Trophoblast cell (in vitro differentiated cells and primary cell): Measurements from ENCODE around the gene SLC25A19.

Experiments
- DNase-seq, 2 donors: peaks; one replicate each; pipeline ENCODE4 v3.0.0-alpha.2; 2016
- H2AFZ ChIP-seq: 2 replicates; pipeline ENCODE4 v1.6.1; 2013; ENCODE audit warnings: low read length, moderate library complexity, mild to moderate bottlenecking; ENCODE audit not compliant: insufficient read depth, poor library complexity
- H2AK5ac ChIP-seq: 2 replicates; pipeline ENCODE4 v1.6.1; 2013; ENCODE audit warnings: mild to moderate bottlenecking, low read length
- H2BK120ac ChIP-seq: 2 replicates; pipeline ENCODE4 v1.6.1; 2013; ENCODE audit warnings: low read length, mild to moderate bottlenecking, moderate library complexity; ENCODE audit not compliant: insufficient read depth, poor library complexity
- H2BK12ac ChIP-seq: 2 replicates; pipeline ENCODE4 v1.6.1; 2013; ENCODE audit warnings: mild to moderate bottlenecking, low read length, moderate library complexity
- H2BK5ac ChIP-seq: 2 replicates; pipeline ENCODE4 v1.6.1; 2013; ENCODE audit warnings: low read length, low read depth, moderate library complexity, mild to moderate bottlenecking; ENCODE audit not compliant: poor library complexity
- H3K14ac ChIP-seq: 2 replicates; pipeline ENCODE4 v1.6.1; 2013; ENCODE audit warnings: mild to moderate bottlenecking, low read length
- H3K18ac ChIP-seq: 2 replicates; pipeline ENCODE4 v1.6.1; 2013; ENCODE audit warnings: mild to moderate bottlenecking, low read length
- H3K23ac ChIP-seq: 2 replicates; pipeline ENCODE4 v1.6.1; 2013; ENCODE audit warnings: low read length
- H3K27ac ChIP-seq: 2 replicates; pipeline ENCODE4 v1.5.1; 2013; ENCODE audit warnings: low read depth, mild to moderate bottlenecking, inconsistent platforms, low read length, moderate library complexity
- H3K27me3 ChIP-seq: 2 replicates; pipeline ENCODE4 v1.6.1; 2013; ENCODE audit warnings: inconsistent platforms, mild to moderate bottlenecking, low read length, moderate library complexity; ENCODE audit not compliant: insufficient read depth
- H3K36me3 ChIP-seq, 2 experiments: 1 replicate in 1 of 2; 2 replicates in 1 of 2; pipeline ENCODE4 v1.6.1; 2013; ENCODE audit warnings: low read length in 2 of 2, mild to moderate bottlenecking in 2 of 2, moderate library complexity in 1 of 2; ENCODE audit not compliant: insufficient read depth in 2 of 2, control insufficient read depth in 1 of 2
- H3K4ac ChIP-seq: 2 replicates; pipeline ENCODE4 v1.6.1; 2013; ENCODE audit warnings: low read depth, mild to moderate bottlenecking, low read length, moderate library complexity
- H3K4me1 ChIP-seq, 2 experiments: 1 replicate in 1 of 2; 2 replicates in 1 of 2; pipeline ENCODE4 v1.6.1; 2013; ENCODE audit warnings: low read length in 2 of 2, mild to moderate bottlenecking in 2 of 2, moderate library complexity in 1 of 2; ENCODE audit not compliant: insufficient read depth in 2 of 2, control insufficient read depth in 1 of 2
- H3K4me2 ChIP-seq: 2 replicates; pipeline ENCODE4 v1.6.1; 2013; ENCODE audit warnings: inconsistent platforms, mild to moderate bottlenecking, low read length, moderate library complexity
- H3K4me3 ChIP-seq: 2 replicates; pipeline ENCODE4 v1.5.1; 2013; ENCODE audit warnings: mild to moderate bottlenecking, low read depth, low read length, inconsistent platforms
- H3K79me1 ChIP-seq: one replicate; pipeline ENCODE4 v1.6.1; 2013; ENCODE audit warnings: low read length
- H3K79me2 ChIP-seq: 2 replicates; pipeline ENCODE4 v1.6.1; 2013; ENCODE audit warnings: low read length, mild to moderate bottlenecking; ENCODE audit not compliant: control insufficient read depth, insufficient read depth, poor library complexity
- H3K9ac ChIP-seq: 2 replicates; pipeline ENCODE4 v1.6.1; 2013; ENCODE audit warnings: mild to moderate bottlenecking, low read length
- H3K9me3 ChIP-seq: 2 replicates; pipeline ENCODE4 v1.6.1; 2013; ENCODE audit warnings: low read depth, mild to moderate bottlenecking, control low read depth, inconsistent platforms, low read length; ENCODE audit not compliant: insufficient read depth
- H4K12ac ChIP-seq: 2 replicates; pipeline ENCODE4 v1.6.1; 2013; ENCODE audit warnings: low read depth, mild to moderate bottlenecking, low read length, moderate library complexity
- H4K8ac ChIP-seq: 2 replicates; pipeline ENCODE4 v1.6.1; 2013; ENCODE audit warnings: low read depth, mild to moderate bottlenecking, low read length, moderate library complexity
- H4K91ac ChIP-seq: one replicate; pipeline ENCODE4 v1.6.1; 2013; ENCODE audit warnings: low read depth, mild to moderate bottlenecking, low read length, moderate library complexity
- WGBS: extraction: QIAGEN DNeasy Blood & Tissue Kit; methylation state at CpG from one replicate; pipeline ENCODE4 v1.1.7; 2013; ENCODE audit warnings: missing lambda C conversion rate; ENCODE audit not compliant: insufficient read length, insufficient coverage; ENCODE audit errors: extremely low coverage; 5-methylcytosine and 5-hydroxymethylcytosine counted together

SLC25A19 gene

GRCh38 chr17:75289832-75290337 lies 652 bp upstream of the SLC25A19 start:
- H3K79me1 ChIP-seq, result peaks cover 5% of the 10 kb centered on the region
- no peak overlapping the region for H2BK120ac ChIP-seq
- no peaks in the 10 kb centered on the region for H3K9me3 ChIP-seq
- no peak overlapping the region for H3K9ac ChIP-seq
- H3K18ac ChIP-seq, result peak overlapping the region; percentile 3
- peaks cover 0 to 2% of the 10 kb centered on the region in 2 experiments for H3K36me3 ChIP-seq
- no CpG with 5 or more reads among the region's 26 CpGs for WGBS
- H3K14ac ChIP-seq, result peak overlapping the region; percentile 45
- DNase-seq, result peak; percentile 81 to 90
- no peaks in the 10 kb centered on the region for H3K27me3 ChIP-seq
- no peaks in the 10 kb centered on the region for H3K79me2 ChIP-seq
- H2AFZ ChIP-seq, result no peak overlapping the region
- H3K23ac ChIP-seq, result no peak overlapping the region
- no peak overlapping the region for H3K27ac ChIP-seq
- no peak overlapping the region for H2BK12ac ChIP-seq
- peak overlapping the region; percentile 75 for H3K4me2 ChIP-seq
- no peak overlapping the region for H2BK5ac ChIP-seq
- H3K4me1 ChIP-seq, result peaks cover 2% of the 10 kb centered on the region in 2 experiments
- peak overlapping the region; percentile 72 for H3K4me3 ChIP-seq
- peak overlapping the region; percentile 9 for H4K12ac ChIP-seq
- peak overlapping the region; percentile 20 for H4K91ac ChIP-seq
- no peak overlapping the region for H3K4ac ChIP-seq
- H2AK5ac ChIP-seq, result no peak overlapping the region
- H4K8ac ChIP-seq, result peak overlapping the region; percentile 62

- H3K36me3 ChIP-seq, result peaks cover 0 to 2% of the 10 kb centered on the region in 2 experiments
- H3K27me3 ChIP-seq, result no peaks in the 10 kb centered on the region
- no CpG with 5 or more reads among the region's 14 CpGs for WGBS
- H3K18ac ChIP-seq, result no peak overlapping the region
- H4K8ac ChIP-seq, result peak overlapping the region; percentile 68
- H3K4me2 ChIP-seq, result peak overlapping the region; percentile 99
- H3K27ac ChIP-seq, result no peak overlapping the region
- no peak overlapping the region for H4K91ac ChIP-seq
- DNase-seq, result peak in 1 of 2 donors; percentile 48
- H3K4ac ChIP-seq, result no peak overlapping the region
- H3K79me2 ChIP-seq, result no peaks in the 10 kb centered on the region
- H4K12ac ChIP-seq, result no peak overlapping the region
- H2BK5ac ChIP-seq, result no peak overlapping the region
- H3K9me3 ChIP-seq, result no peaks in the 10 kb centered on the region
- H2BK12ac ChIP-seq, result no peak overlapping the region
- H3K9ac ChIP-seq, result peak overlapping the region; percentile 44
- peak overlapping the region; percentile 95 for H3K4me3 ChIP-seq
- no peak overlapping the region for H3K14ac ChIP-seq
- no peak overlapping the region for H3K23ac ChIP-seq
- H2AFZ ChIP-seq, result peak overlapping the region; percentile 81
- no peak overlapping the region for H2AK5ac ChIP-seq
- H2BK120ac ChIP-seq, result no peak overlapping the region
- peaks cover 5% of the 10 kb centered on the region for H3K79me1 ChIP-seq
- peaks cover 2% of the 10 kb centered on the region in 2 experiments for H3K4me1 ChIP-seq
Observed at GRCh38 chr17:75288770-75289114, 491 bp downstream of the SLC25A19 start.

GRCh38 chr17:75288359-75288758 lies 874 bp downstream of the SLC25A19 start:
- Histone ChIP-seq H3K4me1 (peaks cover 2% of the 10 kb centered on the region in 2 experiments), H3K79me1 (peaks cover 5% of the 10 kb centered on the region), H3K79me2 (no peaks in the 10 kb centered on the region), H3K27ac (no peak overlapping the region), H2AK5ac (no peak overlapping the region), H3K18ac (no peak overlapping the region), H3K9me3 (no peaks in the 10 kb centered on the region), H3K4ac (no peak overlapping the region), H3K4me2 (peak overlapping the region; percentile 99), H3K27me3 (no peaks in the 10 kb centered on the region), H2BK120ac (no peak overlapping the region), H2BK5ac (no peak overlapping the region), H3K9ac (no peak overlapping the region), H4K8ac (no peak overlapping the region), H3K14ac (no peak overlapping the region), H4K91ac (no peak overlapping the region), H3K4me3 (no peak overlapping the region), H3K23ac (no peak overlapping the region), H2AFZ (no peak overlapping the region), H3K36me3 (peaks cover 0 to 2% of the 10 kb centered on the region in 2 experiments), H2BK12ac (no peak overlapping the region), H4K12ac (no peak overlapping the region)
- DNase-seq, result no peak
- WGBS, result no CpG with 5 or more reads among the region's 2 CpGs

GRCh38 chr17:75287221-75287620 lies 2.0 kb downstream of the SLC25A19 start:
- H4K8ac ChIP-seq, result no peak overlapping the region
- DNase-seq, result no peak
- no peak overlapping the region for H2BK5ac ChIP-seq
- H3K4me2 ChIP-seq, result no peak overlapping the region
- no peaks in the 10 kb centered on the region for H3K9me3 ChIP-seq
- no CpG with 5 or more reads among the region's 9 CpGs for WGBS
- no peak overlapping the region for H3K14ac ChIP-seq
- H3K4ac ChIP-seq, result no peak overlapping the region
- no peak overlapping the region for H3K23ac ChIP-seq
- no peak overlapping the region for H2AK5ac ChIP-seq
- H2BK12ac ChIP-seq, result no peak overlapping the region
- no peak overlapping the region for H2BK120ac ChIP-seq
- H3K79me2 ChIP-seq, result no peaks in the 10 kb centered on the region
- peaks cover 0 to 2% of the 10 kb centered on the region in 2 experiments for H3K36me3 ChIP-seq
- H3K9ac ChIP-seq, result no peak overlapping the region
- H3K18ac ChIP-seq, result no peak overlapping the region
- no peak overlapping the region for H4K12ac ChIP-seq
- no peaks in the 10 kb centered on the region for H3K27me3 ChIP-seq
- H3K4me1 ChIP-seq, result peaks cover 2% of the 10 kb centered on the region in 2 experiments
- H3K4me3 ChIP-seq, result no peak overlapping the region
- H3K79me1 ChIP-seq, result peaks cover 5% of the 10 kb centered on the region
- H3K27ac ChIP-seq, result no peak overlapping the region
- H4K91ac ChIP-seq, result no peak overlapping the region
- no peak overlapping the region for H2AFZ ChIP-seq
